HCT116 (cell line): ENCODE results near the gene SMARCE1. TPM values are rescaled to one million over a fixed set of nuclear protein-coding genes. Genes with fewer than 3 reads are reported as not detected.

Experiments
- ATAC-seq: fragments of 200-7000 bp; cut with Tn5 transposase; 2 replicates; pipeline ENCODE4 v1.9.1; 2020; ENCODE audit warnings: mild to moderate bottlenecking, moderate library complexity
- BruUV-seq: library from RNA; stranded (reverse); fragments of 400-500 nt; replicated peaks from 2 replicates; lab custom pipeline; 2021; lab: Mats Ljungman, UMichigan
- CTCF ChIA-PET: fragments of 300-600 bp; sonication (Branson Sonifier 250); formaldehyde crosslinking; loops from one replicate; lab custom pipeline; 2021; ENCODE audit warnings: antibody characterized with exemption; lab: Charles Lee
- POLR2A ChIA-PET: fragments of 300-600, 350-600 bp; sonication (Branson Sonifier 250); formaldehyde crosslinking; loops from one replicate; lab custom pipeline; 2021; ENCODE audit warnings: antibody characterized with exemption; lab: Charles Lee
- RAD21 ChIA-PET, 2 experiments: fragments of 300-600 bp; sonication (Branson Sonifier 250); formaldehyde crosslinking; loops; one replicate each; lab custom pipeline; 2023; ENCODE audit warnings: low total read pairs in 2 of 2; ENCODE audit not compliant: uncharacterized antibody in 2 of 2, unreplicated experiment in 2 of 2, low non-redundant PET in 1 of 2; lab: Charles Lee
- DNase-seq: peaks from one replicate; pipeline ENCODE4 v3.0.0-alpha.2; 2010; ENCODE audit warnings: low read depth, low spot score
- H2AFZ ChIP-seq: fragments of 200-600 bp; shearing (Covaris generic), sonication (generic); 2 replicates; pipeline ENCODE4 v1.6.1; 2017; ENCODE audit warnings: low read depth, mixed run types, mixed read lengths, antibody characterized with exemption, low read length; ENCODE audit not compliant: poor library complexity, severe bottlenecking
- H3K27ac ChIP-seq: 2 replicates; pipeline ENCODE4 v1.5.1; 2012; ENCODE audit warnings: low read depth, low read length
- H3K27me3 ChIP-seq: fragments of 200-600 bp; sonication (generic); 2 replicates; pipeline ENCODE4 v1.6.1; 2016; ENCODE audit warnings: mixed run types, low read length, mixed read lengths; ENCODE audit not compliant: insufficient read depth
- H3K36me3 ChIP-seq, 2 experiments: fragments of 200-500 bp in 1 of 2; fragments of 200-600 bp in 1 of 2; sonication (Bioruptor generic) in 1 of 2; sonication (generic) in 1 of 2; 2 replicates each; pipeline versions ENCODE4 v1.5.1 to v1.6.1; 2014 to 2016; ENCODE audit warnings: low read length in 2 of 2, inconsistent platforms in 1 of 2, mixed read lengths in 1 of 2, mixed run types in 1 of 2; ENCODE audit not compliant: insufficient read depth in 2 of 2, control insufficient read depth in 1 of 2
- H3K4me1 ChIP-seq, 2 experiments: fragments of 200-600 bp in 1 of 2; sonication (generic) in 1 of 2; 2 replicates each; pipeline versions ENCODE4 v1.5.1 to v1.6.1; 2012 to 2017; ENCODE audit warnings: low read length in 2 of 2, inconsistent platforms in 1 of 2, mild to moderate bottlenecking in 1 of 2, mixed read lengths in 1 of 2, mixed run types in 1 of 2, moderate library complexity in 1 of 2; ENCODE audit not compliant: insufficient read depth in 2 of 2, control insufficient read depth in 1 of 2
- H3K4me2 ChIP-seq: fragments of 200-600 bp; sonication (generic); 2 replicates; pipeline ENCODE4 v1.6.1; 2017; ENCODE audit warnings: mixed run types, low read length, mixed read lengths
- H3K4me3 ChIP-seq, 2 experiments: fragments of 200-600 bp in 1 of 2; sonication (generic) in 1 of 2; replicated peaks in 1 of 2; 2 replicates each; pipeline ENCODE4 v1.5.1; 2011 to 2016; ENCODE audit warnings: low read length in 2 of 2, control low read depth in 1 of 2, low read depth in 1 of 2, mild to moderate bottlenecking in 1 of 2, mixed read lengths in 1 of 2, mixed run types in 1 of 2
- H3K79me2 ChIP-seq: fragments of 200-600 bp; sonication (generic); 2 replicates; pipeline ENCODE4 v1.6.1; 2017; ENCODE audit warnings: mild to moderate bottlenecking, mixed run types, low read length, moderate library complexity, mixed read lengths; ENCODE audit not compliant: insufficient read depth
- H3K9ac ChIP-seq: fragments of 200-600 bp; sonication (generic); 2 replicates; pipeline ENCODE4 v1.6.1; 2016; ENCODE audit warnings: low read length, mixed read lengths
- H3K9me2 ChIP-seq: fragments of 200-600 bp; sonication (generic), shearing (Covaris generic); 2 replicates; pipeline ENCODE4 v1.6.1; 2017; ENCODE audit warnings: mixed run types, mild to moderate bottlenecking, moderate library complexity; ENCODE audit not compliant: insufficient read depth
- H3K9me3 ChIP-seq, 2 experiments: fragments of 200-500 bp in 1 of 2; fragments of 200-600 bp in 1 of 2; sonication (Bioruptor generic) in 1 of 2; sonication (generic) in 1 of 2; 2 replicates each; pipeline ENCODE4 v1.6.1; 2014 to 2017; ENCODE audit warnings: low read length in 2 of 2, mixed read lengths in 2 of 2, inconsistent platforms in 1 of 2, low read depth in 1 of 2, mild to moderate bottlenecking in 1 of 2, mixed run types in 1 of 2, moderate library complexity in 1 of 2; ENCODE audit not compliant: control insufficient read depth in 1 of 2, insufficient read depth in 1 of 2
- H4K20me1 ChIP-seq: fragments of 200-600 bp; sonication (generic), shearing (Covaris generic); 2 replicates; pipeline ENCODE4 v1.6.1; 2017; ENCODE audit warnings: mixed run types, mild to moderate bottlenecking, moderate library complexity; ENCODE audit not compliant: insufficient read depth
- CEBPB ChIP-seq: IDR thresholded peaks from 2 replicates; pipeline ENCODE4 v1.6.1; 2012; ENCODE audit warnings: low read depth
- EGR1 ChIP-seq: IDR thresholded peaks from 2 replicates; pipeline ENCODE4 v1.6.1; 2012; ENCODE audit warnings: low read depth
- EZH2phosphoT487 ChIP-seq: fragments of 200-600 bp; IDR thresholded peaks from 2 replicates; pipeline ENCODE4 v1.6.1; 2018; ENCODE audit warnings: antibody characterized with exemption, borderline replicate concordance
- JUND ChIP-seq: IDR thresholded peaks from 2 replicates; pipeline ENCODE4 v1.6.1; 2012
- POLR2AphosphoS5 ChIP-seq: IDR thresholded peaks from 2 replicates; pipeline ENCODE4 v1.6.1; 2011; ENCODE audit warnings: mild to moderate bottlenecking, low read depth, low read length, moderate library complexity
- SP1 ChIP-seq: IDR thresholded peaks from 2 replicates; pipeline ENCODE4 v1.6.1; 2012; ENCODE audit warnings: low read depth
- SRF ChIP-seq: IDR thresholded peaks from 2 replicates; pipeline ENCODE4 v1.6.1; 2012; ENCODE audit warnings: low read depth
- TCF7L2 ChIP-seq: IDR thresholded peaks from 2 replicates; pipeline ENCODE4 v1.7.0; 2011; ENCODE audit warnings: borderline replicate concordance, inconsistent platforms; ENCODE audit not compliant: insufficient read depth, insufficient read length; ENCODE audit errors: extremely low read depth
- ZFX ChIP-seq: fragments of 450-650 bp; IDR thresholded peaks from 2 replicates; pipeline ENCODE4 v1.6.1; 2017
- intact Hi-C: fragments of 100-400 bp; cut with micrococcal nuclease; formaldehyde crosslinking; loops from 2 replicates; pipeline ENCODE4 v1.10.0; 2022
- total RNA-seq: library from RNA; stranded (reverse); gene quantifications from one replicate; pipeline ENCODE4 v1.2.1, GENCODE V29; 2021; ENCODE audit not compliant: unreplicated experiment
- TF ChIP-seq, protein P1 (sequence below): IDR thresholded peaks from 2 replicates; pipeline ENCODE4 v1.6.1; 2012
- TF ChIP-seq, protein P2 (sequence below): IDR thresholded peaks from 2 replicates; pipeline ENCODE4 v1.6.1; 2012; ENCODE audit warnings: low read depth
- TF ChIP-seq, protein P3 (sequence below): IDR thresholded peaks from 2 replicates; pipeline ENCODE4 v1.6.1; 2012
- TF ChIP-seq, protein P4 (sequence below): IDR thresholded peaks from 2 replicates; pipeline ENCODE4 v1.6.1; 2011; ENCODE audit warnings: mild to moderate bottlenecking, low read length, moderate library complexity; ENCODE audit not compliant: insufficient replicate concordance; ENCODE audit errors: extremely low read depth

SMARCE1 gene
- total RNA-seq, 1 experiment from 2014 or later = 136 TPM

DNA sequence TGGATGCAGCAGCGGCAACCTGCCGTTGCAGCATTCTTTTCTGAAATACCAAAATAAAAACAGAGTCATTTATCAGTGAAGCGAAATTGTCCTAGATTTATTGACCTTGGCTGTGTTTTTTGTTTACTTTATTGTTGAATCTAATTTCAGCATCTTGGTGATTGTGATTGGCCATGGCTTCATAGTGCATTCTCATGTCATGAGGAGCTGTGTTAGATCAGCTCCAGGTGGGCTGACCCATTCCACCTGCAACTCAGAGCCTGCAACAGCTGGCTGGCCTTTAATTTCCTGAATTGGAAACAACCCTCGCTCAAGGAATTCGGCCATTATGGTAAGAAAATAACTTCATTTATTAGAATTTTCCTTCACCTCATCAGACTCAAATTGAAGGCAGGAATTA is 39.5 kb upstream of the SMARCE1 start:
- Histone ChIP-seq H3K36me3 (no peaks in the 10 kb centered on the region), H4K20me1 (no peaks in the 10 kb centered on the region), H3K79me2 (no peaks in the 10 kb centered on the region), H3K9me2 (no peaks in the 10 kb centered on the region), H3K4me2 (no peak overlapping the region), H3K27me3 (no peaks in the 10 kb centered on the region), H3K4me1 (no peaks in the 10 kb centered on the region), H3K4me3 (no peak overlapping the region), H3K9ac (no peak overlapping the region), H3K9me3 (no peaks in the 10 kb centered on the region), H2AFZ (no peak overlapping the region), H3K27ac (no peak overlapping the region)
- CTCF ChIA-PET = no interaction called here
- BruUV-seq = no TSS peak
- TF ChIP-seq SP1 (no peak), CEBPB (no peak), JUND (no peak), TCF7L2 (no peak), EGR1 (no peak), SRF (no peak), POLR2AphosphoS5 (no peak), EZH2phosphoT487 (no peak), ZFX (no peak)
- TF ChIP-seq, protein P1, sequence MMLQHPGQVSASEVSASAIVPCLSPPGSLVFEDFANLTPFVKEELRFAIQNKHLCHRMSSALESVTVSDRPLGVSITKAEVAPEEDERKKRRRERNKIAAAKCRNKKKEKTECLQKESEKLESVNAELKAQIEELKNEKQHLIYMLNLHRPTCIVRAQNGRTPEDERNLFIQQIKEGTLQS = no peak
- TF ChIP-seq, protein P2, sequence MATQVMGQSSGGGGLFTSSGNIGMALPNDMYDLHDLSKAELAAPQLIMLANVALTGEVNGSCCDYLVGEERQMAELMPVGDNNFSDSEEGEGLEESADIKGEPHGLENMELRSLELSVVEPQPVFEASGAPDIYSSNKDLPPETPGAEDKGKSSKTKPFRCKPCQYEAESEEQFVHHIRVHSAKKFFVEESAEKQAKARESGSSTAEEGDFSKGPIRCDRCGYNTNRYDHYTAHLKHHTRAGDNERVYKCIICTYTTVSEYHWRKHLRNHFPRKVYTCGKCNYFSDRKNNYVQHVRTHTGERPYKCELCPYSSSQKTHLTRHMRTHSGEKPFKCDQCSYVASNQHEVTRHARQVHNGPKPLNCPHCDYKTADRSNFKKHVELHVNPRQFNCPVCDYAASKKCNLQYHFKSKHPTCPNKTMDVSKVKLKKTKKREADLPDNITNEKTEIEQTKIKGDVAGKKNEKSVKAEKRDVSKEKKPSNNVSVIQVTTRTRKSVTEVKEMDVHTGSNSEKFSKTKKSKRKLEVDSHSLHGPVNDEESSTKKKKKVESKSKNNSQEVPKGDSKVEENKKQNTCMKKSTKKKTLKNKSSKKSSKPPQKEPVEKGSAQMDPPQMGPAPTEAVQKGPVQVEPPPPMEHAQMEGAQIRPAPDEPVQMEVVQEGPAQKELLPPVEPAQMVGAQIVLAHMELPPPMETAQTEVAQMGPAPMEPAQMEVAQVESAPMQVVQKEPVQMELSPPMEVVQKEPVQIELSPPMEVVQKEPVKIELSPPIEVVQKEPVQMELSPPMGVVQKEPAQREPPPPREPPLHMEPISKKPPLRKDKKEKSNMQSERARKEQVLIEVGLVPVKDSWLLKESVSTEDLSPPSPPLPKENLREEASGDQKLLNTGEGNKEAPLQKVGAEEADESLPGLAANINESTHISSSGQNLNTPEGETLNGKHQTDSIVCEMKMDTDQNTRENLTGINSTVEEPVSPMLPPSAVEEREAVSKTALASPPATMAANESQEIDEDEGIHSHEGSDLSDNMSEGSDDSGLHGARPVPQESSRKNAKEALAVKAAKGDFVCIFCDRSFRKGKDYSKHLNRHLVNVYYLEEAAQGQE = no peak
- TF ChIP-seq, protein P3, sequence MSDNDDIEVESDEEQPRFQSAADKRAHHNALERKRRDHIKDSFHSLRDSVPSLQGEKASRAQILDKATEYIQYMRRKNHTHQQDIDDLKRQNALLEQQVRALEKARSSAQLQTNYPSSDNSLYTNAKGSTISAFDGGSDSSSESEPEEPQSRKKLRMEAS = no peak
- TF ChIP-seq, protein P4, sequence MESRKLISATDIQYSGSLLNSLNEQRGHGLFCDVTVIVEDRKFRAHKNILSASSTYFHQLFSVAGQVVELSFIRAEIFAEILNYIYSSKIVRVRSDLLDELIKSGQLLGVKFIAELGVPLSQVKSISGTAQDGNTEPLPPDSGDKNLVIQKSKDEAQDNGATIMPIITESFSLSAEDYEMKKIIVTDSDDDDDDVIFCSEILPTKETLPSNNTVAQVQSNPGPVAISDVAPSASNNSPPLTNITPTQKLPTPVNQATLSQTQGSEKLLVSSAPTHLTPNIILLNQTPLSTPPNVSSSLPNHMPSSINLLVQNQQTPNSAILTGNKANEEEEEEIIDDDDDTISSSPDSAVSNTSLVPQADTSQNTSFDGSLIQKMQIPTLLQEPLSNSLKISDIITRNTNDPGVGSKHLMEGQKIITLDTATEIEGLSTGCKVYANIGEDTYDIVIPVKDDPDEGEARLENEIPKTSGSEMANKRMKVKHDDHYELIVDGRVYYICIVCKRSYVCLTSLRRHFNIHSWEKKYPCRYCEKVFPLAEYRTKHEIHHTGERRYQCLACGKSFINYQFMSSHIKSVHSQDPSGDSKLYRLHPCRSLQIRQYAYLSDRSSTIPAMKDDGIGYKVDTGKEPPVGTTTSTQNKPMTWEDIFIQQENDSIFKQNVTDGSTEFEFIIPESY = no peak
- POLR2A ChIA-PET = no interaction called here
- intact Hi-C loops = no loop called here
- no peak for DNase-seq
- RAD21 ChIA-PET = no interaction called here
- ATAC-seq = no peak
